Heart left ventricle (tissue), 16 donors: ENCODE data around the gene TM9SF3. TPM values are rescaled to one million over a fixed set of nuclear protein-coding genes. Genes with fewer than 3 reads are reported as not detected.
"Not testable (repeated sequence)": the region's sequence is repeated elsewhere in the genome, so short reads cannot be mapped to it uniquely, and the experiment has no call there.

Experiments used
- ATAC-seq, 4 donors: fragments of 200-7000 bp; cut with Tn5 transposase; one replicate each; pipeline ENCODE4 v1.9.1; 2020 to 2022; ENCODE audit warnings: moderate library complexity in 4 of 4, mild to moderate bottlenecking in 3 of 4, moderate number of reproducible peaks in 1 of 4
- DNase-seq, 5 donors: peaks; one replicate each; pipeline ENCODE4 v3.0.0-alpha.2; 2020
- H3K27ac ChIP-seq, 12 donors: fragments of 200-600 bp; sonication (generic) in 4 of 12; one replicate each; pipeline versions ENCODE4 v1.5.0 to v1.8.0; 2016 to 2022; ENCODE audit warnings: mild to moderate bottlenecking in 2 of 12
- H3K27me3 ChIP-seq, 9 donors: fragments of 200-600 bp; sonication (generic) in 2 of 9; one replicate each; pipeline versions ENCODE4 v1.5.1 to v1.8.0; 2016 to 2022; ENCODE audit warnings: mild to moderate bottlenecking in 3 of 9
- H3K36me3 ChIP-seq, 9 donors: fragments of 200-600 bp; sonication (generic) in 2 of 9; one replicate each; pipeline versions ENCODE4 v1.5.0 to v1.8.0; 2018 to 2022; ENCODE audit warnings: mild to moderate bottlenecking in 2 of 9
- H3K4me1 ChIP-seq, 12 donors: fragments of 200-600 bp; sonication (generic) in 4 of 12; one replicate each; pipeline versions ENCODE4 v1.5.0 to v1.8.0; 2016 to 2022; ENCODE audit warnings: mild to moderate bottlenecking in 3 of 12
- H3K4me3 ChIP-seq, 12 donors: fragments of 200-600 bp; sonication (generic) in 4 of 12; one replicate each; pipeline versions ENCODE4 v1.5.0 to v1.8.0; 2017 to 2022; ENCODE audit warnings: mild to moderate bottlenecking in 9 of 12, moderate library complexity in 4 of 12
- H3K9me3 ChIP-seq, 12 donors: fragments of 200-600 bp; sonication (generic) in 4 of 12; one replicate each; pipeline versions ENCODE4 v1.5.0 to v1.8.0; 2016 to 2022; ENCODE audit warnings: mild to moderate bottlenecking in 1 of 12
- POLR2A ChIP-seq, 2 donors: fragments of 450-650 bp; IDR thresholded peaks; one replicate each; pipeline ENCODE4 v1.6.1; 2017; ENCODE audit warnings: antibody characterized with exemption in 2 of 2, mild to moderate bottlenecking in 2 of 2, moderate library complexity in 2 of 2
- WGBS, 4 donors: extraction: QIAGEN DNeasy Blood & Tissue Kit in 2 of 4; methylation state at CpG; one replicate each; pipeline versions ENCODE4 v1.1.5 to v1.1.7; 2013 to 2018; 5-methylcytosine and 5-hydroxymethylcytosine counted together
- intact Hi-C, 10 donors: fragments of 100-400 bp; cut with DNase I; formaldehyde crosslinking; loops; one replicate each; pipeline versions ENCODE4 v1.11.1 to v1.14.2; 2022
- polyA plus RNA-seq, 2 donors: library from polyadenylated mRNA; stranded (reverse); fragments of 200-250 nt; gene quantifications; one replicate each; pipeline ENCODE4 v1.2.3, GENCODE V29; 2013
- total RNA-seq, 9 donors: library from RNA; depleted of rRNA in 2 of 9; stranded (reverse); fragments of >200 nt in 2 of 9; fragmentation: NEBNext Ultra II Directional in 3 of 9; extraction: Animal tissue kit (Norgen Biotek cat#: 25700) in 3 of 9; gene quantifications; one replicate each; pipeline versions ENCODE4 v1.1.0 to v1.2.4, GENCODE V29; 2016 to 2023
- TF ChIP-seq, protein P1 (sequence below), 12 donors: fragments of 200-600 bp; sonication (generic) in 4 of 12; IDR thresholded peaks; one replicate each; pipeline versions ENCODE4 v1.5.0 to v1.8.0; 2018 to 2022; ENCODE audit warnings: antibody characterized with exemption in 12 of 12, mild to moderate bottlenecking in 5 of 12
- donor health status: ischemic (EF 13 %, LVEDD 7.1; RV severe dilation, severe dysfunction).
- donor health status: healthy with polysubstance abuse.
- donor health status: DM: no; HTN: yes; CAD: no.
- donor health status: DM: no; HTN: no; CAD: no.
- donor health status: ischemic (EF 25% LVEDD 6.9; RV normal size, moderate dysfunction).
- donor health status: ischemic (EF 25% LVEDD 5.7; RV mildly dilated, moderate dysfunction).
- donor health status: healthy.
- donor health status: DM: yes; HTN: yes; CAD: no.
- donor health status: ischemic (EF 35%, LVEDD 5.7; RV mildly dilated, moderate dysfunction).
- donor health status: nonischemic (EF 11% LVEDD 7.7; RV severe dilation, severe dysfunction).
- donor health status: DM: yes; HTN: yes; CAD: no.
- donor health status: PGD.
- donor health status: ischemic (EF 29% LVEDD 5.4; RV normal size, mild dysfunction).
- donor health status: nonischemic (EF 23%, LVEDD 6.1; RV moderate dilation, normal function).

Gene TM9SF3
- total and polyA plus RNA-seq, 11 donors = 14.9 to 75.6 (median 61.1) TPM

DNA sequence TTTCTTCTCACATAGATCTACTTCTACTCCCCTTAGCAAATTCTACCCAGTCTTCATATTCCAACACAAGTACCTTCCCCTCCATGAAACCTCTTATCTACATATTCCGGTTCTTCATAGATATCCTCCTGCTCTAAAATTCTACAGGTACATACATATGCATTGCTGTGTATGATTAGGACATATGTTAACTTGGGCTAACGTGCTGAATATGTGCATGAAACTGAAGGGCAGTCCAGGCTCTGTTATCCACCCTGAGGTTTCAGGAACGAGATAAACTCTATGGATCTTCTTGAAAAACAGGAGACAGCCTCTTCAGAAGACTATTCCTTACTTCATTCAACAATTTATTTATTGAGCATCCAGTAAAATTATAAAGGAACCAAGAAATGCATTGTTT, 31.5 kb downstream of the TM9SF3 start:
- TF ChIP-seq POLR2A (IDR thresholded peaks at IDR 0.05) = no peak
- TF ChIP-seq, protein P1, sequence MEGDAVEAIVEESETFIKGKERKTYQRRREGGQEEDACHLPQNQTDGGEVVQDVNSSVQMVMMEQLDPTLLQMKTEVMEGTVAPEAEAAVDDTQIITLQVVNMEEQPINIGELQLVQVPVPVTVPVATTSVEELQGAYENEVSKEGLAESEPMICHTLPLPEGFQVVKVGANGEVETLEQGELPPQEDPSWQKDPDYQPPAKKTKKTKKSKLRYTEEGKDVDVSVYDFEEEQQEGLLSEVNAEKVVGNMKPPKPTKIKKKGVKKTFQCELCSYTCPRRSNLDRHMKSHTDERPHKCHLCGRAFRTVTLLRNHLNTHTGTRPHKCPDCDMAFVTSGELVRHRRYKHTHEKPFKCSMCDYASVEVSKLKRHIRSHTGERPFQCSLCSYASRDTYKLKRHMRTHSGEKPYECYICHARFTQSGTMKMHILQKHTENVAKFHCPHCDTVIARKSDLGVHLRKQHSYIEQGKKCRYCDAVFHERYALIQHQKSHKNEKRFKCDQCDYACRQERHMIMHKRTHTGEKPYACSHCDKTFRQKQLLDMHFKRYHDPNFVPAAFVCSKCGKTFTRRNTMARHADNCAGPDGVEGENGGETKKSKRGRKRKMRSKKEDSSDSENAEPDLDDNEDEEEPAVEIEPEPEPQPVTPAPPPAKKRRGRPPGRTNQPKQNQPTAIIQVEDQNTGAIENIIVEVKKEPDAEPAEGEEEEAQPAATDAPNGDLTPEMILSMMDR (IDR thresholded peaks at IDR 0.05) = no peak
- intact Hi-C loops = loop anchor here in 3 of 10 donors (5.0 to 10.0 kb wide), 3 partner anchors 158 to 178 kb away; no protein-coding TSS in a partner anchor
- peaks cover 0 to 5% (median 0%) of the 10 kb centered on the region in 12 donors for H3K4me1 ChIP-seq
- no peak overlapping the region for H3K4me3 ChIP-seq
- no peaks in the 10 kb centered on the region for H3K27me3 ChIP-seq
- peaks cover 0 to 82% (median 67%) of the 10 kb centered on the region in 9 donors for H3K36me3 ChIP-seq
- DNase-seq (no peak), ATAC-seq (no peak)
- 84 to 91% (median 86%) methylated on average over 3 of the region's 3 CpGs for WGBS, 4 donors
- H3K27ac ChIP-seq = no peak overlapping the region
- H3K9me3 ChIP-seq = no peaks in the 10 kb centered on the region

DNA sequence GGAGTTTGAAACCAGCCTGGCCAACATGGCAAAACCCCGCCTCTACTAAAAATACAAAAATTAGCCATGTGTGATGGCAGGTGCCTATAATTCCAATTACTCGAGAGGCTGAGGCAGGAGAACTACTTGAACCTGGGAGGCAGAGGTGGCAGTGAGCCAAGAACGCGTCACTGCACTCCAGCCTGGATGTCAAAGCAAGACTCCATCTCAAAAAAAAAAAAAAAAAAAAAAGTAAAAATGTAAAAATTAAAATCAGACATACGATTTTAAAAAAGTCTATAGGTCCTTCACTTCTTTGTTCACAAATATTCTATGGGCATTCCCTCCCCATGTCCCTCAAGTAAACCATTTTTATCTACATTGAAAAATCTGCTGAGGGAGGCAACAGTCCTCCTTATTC, 38.2 kb downstream of the TM9SF3 start:
- TF ChIP-seq POLR2A (IDR thresholded peaks at IDR 0.05) = no peak
- TF ChIP-seq, protein P1 (IDR thresholded peaks at IDR 0.05) = no peak
- ATAC-seq (no peak), DNase-seq (peak in 4 of 5 donors; percentile 29 to 57 (median 46))
- 64 to 70% (median 68%) methylated on average over 5 of the region's 5 CpGs for WGBS, 4 donors
- no peak overlapping the region for H3K27ac ChIP-seq
- no peaks in the 10 kb centered on the region for H3K4me1 ChIP-seq
- H3K9me3 ChIP-seq = no peaks in the 10 kb centered on the region
- H3K36me3 ChIP-seq = peaks cover 0 to 98% (median 80%) of the 10 kb centered on the region in 9 donors
- no peak overlapping the region for H3K4me3 ChIP-seq
- intact Hi-C loops = no loop called here
- no peaks in the 10 kb centered on the region for H3K27me3 ChIP-seq

DNA sequence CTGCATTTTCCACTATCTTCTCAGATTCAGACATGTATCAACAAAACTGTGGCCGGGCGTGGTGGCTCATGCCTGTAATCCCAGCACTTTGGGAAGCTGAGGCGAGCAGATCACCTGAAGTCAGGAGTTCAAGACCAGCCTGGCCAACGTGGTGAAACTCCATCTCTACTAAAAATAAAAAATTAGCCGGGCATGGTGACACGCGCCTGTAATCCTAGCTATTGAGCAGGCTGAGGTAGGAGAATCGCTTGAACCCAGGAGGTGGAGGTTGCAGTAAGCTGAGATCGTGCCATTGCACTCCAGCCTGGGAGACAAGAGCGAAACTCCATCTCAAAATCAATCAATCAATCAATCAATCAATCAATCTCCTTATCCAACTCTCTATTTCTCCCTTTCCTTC, 41.3 kb downstream of the TM9SF3 start:
- H3K4me3 ChIP-seq, ATAC-seq, H3K9me3 ChIP-seq, H3K27me3 ChIP-seq, H3K27ac ChIP-seq, intact Hi-C loops, H3K4me1 ChIP-seq, DNase-seq: not testable (repeated sequence)
- 91 to 94% (median 92%) methylated on average over 10 of the region's 10 CpGs for WGBS, 4 donors
- H3K36me3 ChIP-seq = peaks cover 0 to 98% (median 78%) of the 10 kb centered on the region in 9 donors

DNA sequence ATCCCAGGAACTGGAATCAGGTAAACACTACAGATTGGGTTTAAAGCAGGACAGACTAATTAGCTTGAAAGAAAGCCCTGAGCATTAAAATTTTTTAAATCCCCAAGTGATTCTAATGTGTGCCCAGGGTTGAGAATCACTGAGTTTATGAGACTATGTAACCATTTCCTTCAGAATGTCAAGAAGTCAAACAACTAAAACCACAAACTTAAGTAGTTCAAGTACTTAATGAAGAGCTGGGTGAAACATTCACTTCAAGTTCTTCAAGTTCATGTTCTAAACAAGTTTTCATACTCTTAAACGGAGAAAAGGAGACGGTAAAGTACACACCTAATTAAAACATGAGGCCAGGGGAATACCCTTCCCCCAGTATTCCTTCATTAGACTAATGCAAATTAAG, 44.9 kb downstream of the TM9SF3 start:
- Histone ChIP-seq H3K36me3 (peaks cover 0 to 85% (median 61%) of the 10 kb centered on the region in 9 donors), H3K4me3 (no peak overlapping the region), H3K4me1 (no peaks in the 10 kb centered on the region), H3K27me3 (no peaks in the 10 kb centered on the region), H3K27ac (no peak overlapping the region), H3K9me3 (peaks cover 0 to 5% (median 0%) of the 10 kb centered on the region in 12 donors)
- intact Hi-C loops = no loop called here
- DNase-seq (no peak), ATAC-seq (no peak)
- WGBS, 4 donors = 95 to 97% (median 96%) methylated on average over 2 of the region's 2 CpGs
- TF ChIP-seq POLR2A (IDR thresholded peaks at IDR 0.05) = no peak
- TF ChIP-seq, protein P1 (IDR thresholded peaks at IDR 0.05) = no peak

DNA sequence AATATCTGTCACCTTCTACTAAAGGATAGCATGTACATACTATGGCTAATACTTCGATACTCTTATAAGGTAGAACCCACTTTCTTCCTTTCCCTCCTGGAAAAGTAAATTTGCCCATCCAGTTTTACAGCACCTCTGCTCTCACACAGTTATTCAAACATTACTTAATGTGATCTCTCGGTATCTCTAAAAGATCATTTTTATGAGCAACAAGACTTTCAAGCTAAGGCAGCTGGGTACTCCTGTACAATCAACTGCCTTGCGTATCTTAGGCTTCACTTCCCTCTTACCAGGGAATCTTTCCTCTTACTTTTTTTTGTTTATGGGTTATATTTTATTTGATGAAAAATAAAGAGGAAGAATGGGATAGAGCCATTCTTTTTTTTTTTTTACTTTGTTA, 46.6 kb downstream of the TM9SF3 start:
- Histone ChIP-seq H3K4me3 (no peak overlapping the region), H3K27ac (no peak overlapping the region), H3K27me3 (no peaks in the 10 kb centered on the region), H3K4me1 (peaks cover 0 to 11% (median 0%) of the 10 kb centered on the region in 12 donors), H3K36me3 (peaks cover 0 to 68% (median 48%) of the 10 kb centered on the region in 9 donors), H3K9me3 (peaks cover 0 to 5% (median 0%) of the 10 kb centered on the region in 12 donors)
- no peak for DNase-seq
- TF ChIP-seq, protein P1 (IDR thresholded peaks at IDR 0.05) = no peak
- no peak for TF ChIP-seq POLR2A (IDR thresholded peaks at IDR 0.05)
- intact Hi-C loops = no loop called here
- 97 to 99% (median 98%) methylated on average over 3 of the region's 3 CpGs for WGBS, 4 donors
- no peak for ATAC-seq
